ENCODE results near the gene GJA5.

GJA5 gene

DNA sequence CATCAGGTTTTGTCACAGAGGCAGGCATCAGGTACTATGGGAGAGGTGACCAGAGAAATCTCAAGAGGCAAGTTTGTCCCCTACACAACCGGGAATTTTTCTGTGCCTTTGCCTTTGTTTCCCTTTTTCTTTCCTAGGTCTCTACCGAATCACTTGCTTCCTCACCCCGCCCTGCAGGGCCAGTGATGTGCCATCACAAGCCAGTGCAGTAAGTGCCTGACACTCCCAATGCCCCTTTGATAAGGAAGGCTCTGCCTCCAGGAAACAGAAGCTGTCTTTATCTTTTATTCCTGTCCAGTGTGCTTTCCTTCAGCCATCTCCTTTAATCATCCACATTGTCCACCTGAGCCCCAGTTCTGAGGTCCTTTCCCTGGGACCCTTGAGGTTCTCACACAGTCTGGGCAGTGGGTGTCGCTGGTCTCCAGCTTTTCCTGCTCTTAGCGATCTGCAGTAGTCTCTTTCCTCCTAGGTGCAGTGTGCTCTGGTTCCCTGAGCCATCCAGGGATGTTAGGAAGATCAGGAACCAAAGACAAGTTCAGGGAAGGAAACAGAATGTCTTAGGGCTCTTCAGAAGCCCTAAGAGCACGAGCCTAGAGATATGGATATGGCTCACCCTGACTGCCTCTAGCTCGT lies 36.6 kb downstream of the GJA5 start:
- peak in 1 of 2 donors; percentile 2 for DNase-seq

DNA sequence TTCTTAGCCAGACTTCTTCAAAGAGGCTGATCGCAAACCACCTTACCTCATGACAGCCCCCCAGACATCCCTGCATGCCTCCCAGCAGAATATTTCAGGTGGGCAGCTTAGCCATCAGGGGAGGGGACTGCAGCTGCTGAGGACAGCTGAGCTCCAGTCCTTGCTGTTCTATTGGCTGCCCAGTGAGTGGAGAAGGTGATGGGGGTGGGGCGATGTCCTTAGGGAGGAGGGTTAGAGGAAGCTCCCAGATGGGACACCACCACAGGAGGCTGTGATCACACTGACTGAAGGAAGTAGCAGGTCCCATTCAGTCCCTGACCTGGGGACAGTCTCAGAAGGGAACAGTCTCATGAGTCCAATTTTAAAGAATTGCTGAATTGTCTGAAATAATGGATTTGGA lies 38.3 kb downstream of the GJA5 start:
- no peak for DNase-seq

DNA sequence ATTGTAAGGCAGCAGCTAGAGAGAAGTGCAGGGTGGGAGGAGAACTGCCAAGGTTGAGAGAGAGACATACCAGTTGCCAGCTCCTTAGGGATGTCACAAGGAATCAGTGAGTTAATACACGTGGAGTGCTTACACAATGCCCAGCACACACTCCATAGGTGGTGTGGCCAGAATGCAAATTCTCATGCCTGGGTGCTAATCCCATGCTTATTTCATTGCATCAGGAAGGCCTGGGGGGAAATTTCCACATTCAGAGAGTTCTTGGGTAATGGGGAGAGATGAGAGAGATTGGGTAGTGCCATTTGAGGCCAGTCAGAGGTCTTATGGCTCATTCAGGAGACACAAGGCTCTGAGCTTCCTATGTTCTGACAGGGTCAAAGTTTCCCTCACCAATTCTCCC lies 38.7 kb downstream of the GJA5 start:
- no peak for DNase-seq

DNA sequence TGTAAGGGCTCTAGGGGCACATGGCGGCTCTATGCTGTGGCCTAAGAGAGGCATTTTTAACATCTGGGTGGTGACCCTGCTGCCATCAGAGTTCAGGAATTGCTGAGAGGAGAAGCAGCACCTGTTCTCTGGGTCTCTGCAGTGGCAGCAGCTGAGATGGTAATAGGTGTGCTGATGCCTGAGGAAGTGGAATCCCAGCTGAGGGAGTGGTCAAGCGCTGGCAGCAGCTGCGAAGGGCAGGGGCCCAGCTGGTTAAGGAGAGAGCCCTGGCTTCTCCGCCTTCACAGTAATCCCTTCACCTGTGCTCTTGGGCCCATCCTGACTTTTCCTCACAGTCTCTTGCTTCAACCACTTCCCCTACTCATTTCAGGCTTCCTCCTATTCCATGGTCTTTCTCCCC lies 39.8 kb downstream of the GJA5 start:
- no peak for DNase-seq

DNA sequence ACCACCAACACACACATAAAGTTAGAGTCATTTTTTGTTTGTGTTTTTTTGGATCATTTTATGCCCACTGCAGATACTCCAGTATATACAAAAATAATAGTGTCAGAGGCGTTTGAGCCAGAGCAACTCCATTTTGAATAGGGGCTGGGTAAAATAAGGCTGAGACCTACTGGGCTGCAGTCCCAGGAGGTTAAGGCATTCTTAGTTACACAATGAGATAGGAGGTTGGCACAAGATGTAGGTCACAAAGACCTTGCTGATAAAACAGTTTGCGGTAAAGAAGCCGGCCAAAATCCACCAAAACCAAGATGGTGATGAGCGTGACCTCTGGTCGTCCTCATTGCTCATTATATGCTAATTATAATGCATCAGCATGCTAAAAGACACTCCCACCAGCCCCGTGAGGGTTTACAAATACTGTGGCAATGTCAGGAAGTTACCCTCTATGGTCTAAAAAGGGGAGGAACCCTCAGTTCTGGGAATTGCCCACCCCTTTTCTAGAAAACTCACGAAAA lies 40.6 kb downstream of the GJA5 start:
- DNase-seq = no peak

DNA sequence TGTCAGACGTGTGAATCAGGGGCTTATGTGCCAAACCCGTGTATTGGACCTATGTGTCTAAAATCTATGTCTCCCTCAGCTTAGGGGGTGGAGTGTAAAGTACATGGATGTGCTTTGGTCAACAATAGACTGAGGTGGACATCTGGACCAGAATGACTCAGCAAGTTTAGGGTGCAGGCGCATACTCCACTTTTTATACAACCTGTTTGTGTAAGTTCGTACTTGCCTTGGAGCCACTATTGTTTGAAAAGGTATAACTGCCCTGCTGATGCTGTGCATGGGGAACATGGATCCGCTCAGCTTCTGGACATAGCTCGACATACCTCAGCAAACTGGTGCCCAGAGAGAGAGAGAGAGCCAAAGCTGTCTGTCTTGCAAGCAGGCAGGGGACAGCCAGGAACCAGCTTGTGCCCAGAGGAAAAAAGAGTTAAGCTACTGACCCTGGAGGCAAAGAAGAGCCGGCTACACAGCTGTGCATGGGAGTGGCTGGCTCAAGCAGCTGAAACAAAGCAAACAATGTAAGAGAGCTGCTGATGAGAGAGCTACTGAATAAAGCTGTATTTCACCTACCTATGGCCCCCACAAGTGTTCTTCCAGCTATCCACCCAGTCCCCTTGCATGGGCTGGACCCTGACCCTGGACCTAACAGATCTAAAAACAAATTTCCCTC lies 41.2 kb downstream of the GJA5 start:
- DNase-seq = no peak

DNA sequence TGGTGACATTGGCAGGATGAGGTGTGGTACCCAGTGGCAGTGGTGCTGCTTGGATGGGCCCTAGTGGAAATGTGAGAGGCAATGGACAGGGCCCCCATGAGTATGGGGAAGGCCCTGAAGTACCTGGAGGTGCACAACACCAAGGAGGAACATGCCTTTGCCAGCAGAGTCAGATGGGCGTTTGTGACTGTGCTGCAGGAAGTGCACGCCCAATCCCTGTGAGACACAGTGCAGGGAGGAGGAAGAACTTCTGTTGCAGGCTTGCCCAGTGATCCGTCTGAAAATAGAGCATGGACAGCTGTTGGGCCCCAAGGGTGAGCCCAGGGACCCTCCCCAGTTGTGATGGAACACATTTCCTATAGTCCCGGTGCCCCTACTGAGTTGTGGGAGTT lies 42.7 kb downstream of the GJA5 start:
- no peak for DNase-seq

DNA sequence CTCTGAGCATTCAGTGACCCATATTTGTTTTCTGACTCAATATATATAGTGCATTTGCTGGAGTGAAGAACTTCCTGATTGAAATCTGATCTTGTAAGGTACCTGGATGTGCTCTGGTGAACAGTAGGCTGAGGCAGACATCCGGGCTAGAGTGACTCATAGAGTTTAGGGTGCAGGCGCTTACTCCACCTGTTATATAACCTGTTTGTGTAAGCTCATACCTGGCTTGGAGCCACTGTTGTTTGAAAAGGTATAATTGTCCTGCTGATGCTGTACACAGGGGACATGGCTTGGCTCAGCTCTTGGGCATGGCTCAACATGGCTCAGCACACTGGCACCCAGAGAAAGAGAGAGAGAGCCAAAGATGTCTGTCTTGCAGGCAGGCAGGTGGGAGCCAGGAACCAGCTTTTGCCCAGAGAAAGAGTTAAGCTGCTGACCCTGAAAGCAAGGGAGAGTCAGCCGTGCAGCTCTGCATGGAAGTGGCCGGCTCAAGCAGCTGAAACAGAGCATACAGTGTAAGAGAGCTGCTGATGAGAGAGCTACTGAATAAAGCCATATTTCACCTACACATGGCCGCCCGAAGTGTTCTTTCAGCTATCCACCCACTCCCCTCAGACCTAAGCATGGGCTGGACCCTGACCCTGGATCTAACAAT lies 43.2 kb downstream of the GJA5 start:
- no peak for DNase-seq

DNA sequence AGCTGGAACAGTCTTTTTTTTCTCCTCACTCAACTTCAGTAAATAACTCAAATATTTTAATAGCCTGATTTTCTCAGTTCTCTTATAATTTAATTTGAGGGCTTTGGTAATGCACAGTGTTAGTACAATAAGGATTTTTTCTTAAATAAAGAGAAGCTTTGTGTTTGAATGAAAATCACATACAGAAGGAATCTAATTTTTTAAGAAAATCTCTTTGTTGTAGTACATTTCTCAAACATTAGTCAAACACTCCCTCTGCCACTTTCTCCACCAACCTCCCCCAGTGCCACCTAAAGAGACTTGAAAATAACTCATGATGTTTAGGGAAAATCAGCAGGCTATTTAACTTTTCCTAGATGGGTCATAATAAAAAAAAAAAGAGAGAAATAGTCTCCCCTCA lies 47.8 kb downstream of the GJA5 start:
- DNase-seq = no peak

Data from hippocampal formation (tissue), 2 donors.